ENCODE measurements around the gene GUCA1C. TPM values are rescaled to one million over a fixed set of nuclear protein-coding genes. Genes with fewer than 3 reads are reported as not detected.

GUCA1C gene
- total RNA-seq, 1 donor from 2014 or later = not detected

GRCh38 chr3:108947855-108948254 is 5.8 kb downstream of the GUCA1C start:
- Histone ChIP-seq H3K27ac (ENCODE audit: low read depth, low read length) (no peak overlapping the region), H3K79me2 (ENCODE audit: insufficient read depth, low read length) (no peaks in the 10 kb centered on the region), H3K36me3 (ENCODE audit: insufficient read depth, low read length) (no peaks in the 10 kb centered on the region), H3K4me2 (ENCODE audit: low read length) (no peak overlapping the region), H2AFZ (ENCODE audit: low read depth, low read length) (no peak overlapping the region), H3K9ac (ENCODE audit: low read length) (no peak overlapping the region), H4K20me1 (ENCODE audit: insufficient read depth, low read length) (no peaks in the 10 kb centered on the region), H3K27me3 (ENCODE audit: insufficient read depth, low read length) (no peaks in the 10 kb centered on the region), H3K4me1 (ENCODE audit: insufficient read depth, low read length) (no peaks in the 10 kb centered on the region), H3K9me3 (ENCODE audit: insufficient read depth, low read depth, low read length) (no peaks in the 10 kb centered on the region), H3K4me3 (ENCODE audit: insufficient read depth, low read depth, low read length) (no peak overlapping the region)
- H3K9me3 Mint-ChIP-seq (ENCODE audit: unreplicated experiment) = no peaks in the 10 kb centered on the region
- no peak for DNase-seq (ENCODE audit: low read depth)
- H3K27ac Mint-ChIP-seq (ENCODE audit: unreplicated experiment) = no peak overlapping the region
- H3K27me3 Mint-ChIP-seq (ENCODE audit: low read depth, unreplicated experiment) = peaks cover 2% of the 10 kb centered on the region
- TF ChIP-seq EZH2 (IDR thresholded peaks at IDR 0.05; ENCODE audit: insufficient read depth, low read length) = no peak
- FAIRE-seq = no peak
- peaks cover 3% of the 10 kb centered on the region for H3K4me1 Mint-ChIP-seq (ENCODE audit: low read depth, unreplicated experiment)
- H3K36me3 Mint-ChIP-seq (ENCODE audit: low read depth, unreplicated experiment) = no peaks in the 10 kb centered on the region
- H3K4me3 Mint-ChIP-seq (ENCODE audit: unreplicated experiment) = no peak overlapping the region

GRCh38 chr3:108946292-108947285 is 7.1 kb downstream of the GUCA1C start:
- Histone ChIP-seq H3K4me1 (ENCODE audit: insufficient read depth, low read length) (no peaks in the 10 kb centered on the region), H3K79me2 (ENCODE audit: insufficient read depth, low read length) (no peaks in the 10 kb centered on the region), H3K4me3 (ENCODE audit: insufficient read depth, low read depth, low read length) (no peak overlapping the region), H3K4me2 (ENCODE audit: low read length) (peak overlapping the region; percentile 3), H2AFZ (ENCODE audit: low read depth, low read length) (no peak overlapping the region), H4K20me1 (ENCODE audit: insufficient read depth, low read length) (no peaks in the 10 kb centered on the region), H3K9ac (ENCODE audit: low read length) (no peak overlapping the region), H3K9me3 (ENCODE audit: insufficient read depth, low read depth, low read length) (no peaks in the 10 kb centered on the region), H3K27me3 (ENCODE audit: insufficient read depth, low read length) (no peaks in the 10 kb centered on the region), H3K36me3 (ENCODE audit: insufficient read depth, low read length) (no peaks in the 10 kb centered on the region), H3K27ac (ENCODE audit: low read depth, low read length) (no peak overlapping the region)
- peak; percentile 83 for DNase-seq (ENCODE audit: low read depth)
- no peak for FAIRE-seq
- TF ChIP-seq EZH2 (IDR thresholded peaks at IDR 0.05; ENCODE audit: insufficient read depth, low read length) = no peak
- TF ChIP-seq, protein P1, sequence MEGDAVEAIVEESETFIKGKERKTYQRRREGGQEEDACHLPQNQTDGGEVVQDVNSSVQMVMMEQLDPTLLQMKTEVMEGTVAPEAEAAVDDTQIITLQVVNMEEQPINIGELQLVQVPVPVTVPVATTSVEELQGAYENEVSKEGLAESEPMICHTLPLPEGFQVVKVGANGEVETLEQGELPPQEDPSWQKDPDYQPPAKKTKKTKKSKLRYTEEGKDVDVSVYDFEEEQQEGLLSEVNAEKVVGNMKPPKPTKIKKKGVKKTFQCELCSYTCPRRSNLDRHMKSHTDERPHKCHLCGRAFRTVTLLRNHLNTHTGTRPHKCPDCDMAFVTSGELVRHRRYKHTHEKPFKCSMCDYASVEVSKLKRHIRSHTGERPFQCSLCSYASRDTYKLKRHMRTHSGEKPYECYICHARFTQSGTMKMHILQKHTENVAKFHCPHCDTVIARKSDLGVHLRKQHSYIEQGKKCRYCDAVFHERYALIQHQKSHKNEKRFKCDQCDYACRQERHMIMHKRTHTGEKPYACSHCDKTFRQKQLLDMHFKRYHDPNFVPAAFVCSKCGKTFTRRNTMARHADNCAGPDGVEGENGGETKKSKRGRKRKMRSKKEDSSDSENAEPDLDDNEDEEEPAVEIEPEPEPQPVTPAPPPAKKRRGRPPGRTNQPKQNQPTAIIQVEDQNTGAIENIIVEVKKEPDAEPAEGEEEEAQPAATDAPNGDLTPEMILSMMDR (IDR thresholded peaks at IDR 0.05; ENCODE audit: insufficient read depth, low read depth, low read length) = no peak
- H3K36me3 Mint-ChIP-seq (ENCODE audit: low read depth, unreplicated experiment) = no peaks in the 10 kb centered on the region
- no peak overlapping the region for H3K4me3 Mint-ChIP-seq (ENCODE audit: unreplicated experiment)
- peaks cover 3% of the 10 kb centered on the region for H3K4me1 Mint-ChIP-seq (ENCODE audit: low read depth, unreplicated experiment)
- H3K9me3 Mint-ChIP-seq (ENCODE audit: unreplicated experiment) = no peaks in the 10 kb centered on the region
- H3K27ac Mint-ChIP-seq (ENCODE audit: unreplicated experiment) = no peak overlapping the region
- H3K27me3 Mint-ChIP-seq (ENCODE audit: low read depth, unreplicated experiment) = no peaks in the 10 kb centered on the region

DNA sequence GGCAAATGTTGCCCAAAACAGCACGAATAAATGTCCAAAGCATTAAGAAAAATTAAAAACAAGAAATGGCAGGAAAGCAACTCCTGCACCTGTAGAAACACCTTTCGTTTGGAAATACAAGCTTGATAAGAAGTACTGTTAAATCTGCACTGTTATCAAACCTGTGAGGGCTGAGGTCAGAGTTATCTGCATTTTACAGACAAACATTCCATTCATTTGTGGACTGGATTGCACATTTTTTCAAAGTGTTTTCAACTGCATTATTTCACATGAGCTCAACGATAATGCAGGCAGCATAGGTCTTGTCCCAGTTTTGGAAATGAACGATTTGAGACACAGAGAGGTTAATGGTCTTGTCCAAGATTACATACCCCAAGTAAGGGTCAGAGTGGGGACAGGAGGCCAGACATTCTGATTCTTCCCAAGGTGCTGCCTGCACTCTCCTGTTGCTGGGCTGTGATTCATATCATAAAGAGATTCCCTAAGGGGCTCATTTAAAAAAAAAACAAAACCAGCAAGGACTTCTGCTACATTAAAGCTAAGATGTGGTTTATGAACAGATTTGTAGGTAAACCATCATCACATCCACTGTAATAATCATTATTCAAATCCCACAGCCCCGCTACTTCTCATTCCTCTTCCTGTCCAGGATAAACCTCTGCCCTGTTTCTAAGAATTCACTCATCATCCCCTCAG is 13.0 kb downstream of the GUCA1C start:
- Histone ChIP-seq H3K36me3 (ENCODE audit: insufficient read depth, low read length) (no peaks in the 10 kb centered on the region), H3K27me3 (ENCODE audit: insufficient read depth, low read length) (no peaks in the 10 kb centered on the region), H2AFZ (ENCODE audit: low read depth, low read length) (peak overlapping the region; percentile 15), H3K4me3 (ENCODE audit: insufficient read depth, low read depth, low read length) (no peak overlapping the region), H4K20me1 (ENCODE audit: insufficient read depth, low read length) (no peaks in the 10 kb centered on the region), H3K9ac (ENCODE audit: low read length) (no peak overlapping the region), H3K4me2 (ENCODE audit: low read length) (peak overlapping the region; percentile 9), H3K9me3 (ENCODE audit: insufficient read depth, low read depth, low read length) (no peaks in the 10 kb centered on the region), H3K79me2 (ENCODE audit: insufficient read depth, low read length) (no peaks in the 10 kb centered on the region), H3K4me1 (ENCODE audit: insufficient read depth, low read length) (no peaks in the 10 kb centered on the region), H3K27ac (ENCODE audit: low read depth, low read length) (no peak overlapping the region)
- Mint-ChIP-seq H3K27me3 (ENCODE audit: low read depth, unreplicated experiment) (no peaks in the 10 kb centered on the region), H3K4me3 (ENCODE audit: unreplicated experiment) (no peak overlapping the region), H3K36me3 (ENCODE audit: low read depth, unreplicated experiment) (no peaks in the 10 kb centered on the region), H3K4me1 (ENCODE audit: low read depth, unreplicated experiment) (peaks cover 19% of the 10 kb centered on the region), H3K27ac (ENCODE audit: unreplicated experiment) (no peak overlapping the region), H3K9me3 (ENCODE audit: unreplicated experiment) (no peaks in the 10 kb centered on the region)
- TF ChIP-seq EZH2 (IDR thresholded peaks at IDR 0.05; ENCODE audit: insufficient read depth, low read length) = no peak
- TF ChIP-seq, protein P1 (IDR thresholded peaks at IDR 0.05; ENCODE audit: insufficient read depth, low read depth, low read length) = no peak
- FAIRE-seq (no peak), DNase-seq (ENCODE audit: low read depth) (peak; percentile 71)
